Neural progenitor cell (in vitro differentiated cells): ENCODE measurements around the gene GFOD2. TPM values are rescaled to one million over a fixed set of nuclear protein-coding genes. Genes with fewer than 3 reads are reported as not detected.

Experiments used
- DNase-seq: peaks from one replicate; pipeline ENCODE4 v3.0.0-alpha.2; 2016; ENCODE audit warnings: low spot score
- H2AFZ ChIP-seq: fragments of 200-600 bp; sonication (generic); replicated peaks from 2 replicates; pipeline ENCODE4 v1.6.1; 2016; ENCODE audit warnings: antibody characterized with exemption
- H3F3A ChIP-seq: fragments of 200-600 bp; sonication (generic); 2 replicates; pipeline ENCODE4 v1.6.1; 2016; ENCODE audit warnings: antibody characterized with exemption, low read depth
- H3K27ac ChIP-seq: fragments of 200-600 bp; sonication (generic); 2 replicates; pipeline ENCODE4 v1.5.1; 2016; ENCODE audit warnings: mild to moderate bottlenecking
- H3K27me3 ChIP-seq: fragments of 200-600 bp; sonication (generic); 2 replicates; pipeline ENCODE4 v1.6.1; 2016; ENCODE audit warnings: mild to moderate bottlenecking, moderate library complexity
- H3K36me3 ChIP-seq: fragments of 200-600 bp; sonication (generic); 2 replicates; pipeline ENCODE4 v1.5.1; 2016
- H3K4me1 ChIP-seq: fragments of 200-600 bp; sonication (generic); 2 replicates; pipeline ENCODE4 v1.6.1; 2016; ENCODE audit warnings: mixed run types
- H3K4me2 ChIP-seq: fragments of 200-600 bp; sonication (generic); 2 replicates; pipeline ENCODE4 v1.6.1; 2016
- H3K4me3 ChIP-seq: fragments of 200-600 bp; sonication (generic); 2 replicates; pipeline ENCODE4 v1.5.1; 2016
- H3K79me2 ChIP-seq: fragments of 200-600 bp; sonication (generic); 2 replicates; pipeline ENCODE4 v1.6.1; 2016; ENCODE audit warnings: low read depth
- H3K9ac ChIP-seq: fragments of 200-600 bp; sonication (generic); 2 replicates; pipeline ENCODE4 v1.6.1; 2016
- H3K9me3 ChIP-seq: fragments of 200-600 bp; sonication (generic); 2 replicates; pipeline ENCODE4 v1.5.1; 2016; ENCODE audit warnings: low read depth
- H4K20me1 ChIP-seq: fragments of 200-600 bp; sonication (generic); 2 replicates; pipeline ENCODE4 v1.6.1; 2016; ENCODE audit warnings: low read depth
- H3K27ac Mint-ChIP-seq: 3 replicates; pipeline ENCODE4 v1.8.0; 2021; ENCODE audit warnings: mixed read lengths
- H3K27me3 Mint-ChIP-seq: 2 replicates; pipeline ENCODE4 v1.8.0; 2022; ENCODE audit warnings: low read depth, mild to moderate bottlenecking, inconsistent platforms, moderate library complexity, mixed read lengths; ENCODE audit not compliant: insufficient read depth
- H3K36me3 Mint-ChIP-seq: 3 replicates; pipeline ENCODE4 v1.8.0; 2021; ENCODE audit warnings: mixed read lengths
- H3K4me1 Mint-ChIP-seq: 3 replicates; pipeline ENCODE4 v1.8.0; 2021; ENCODE audit warnings: mixed read lengths
- H3K4me3 Mint-ChIP-seq: 3 replicates; pipeline ENCODE4 v1.8.0; 2021; ENCODE audit warnings: mild to moderate bottlenecking, moderate library complexity, mixed read lengths
- H3K9me3 Mint-ChIP-seq: 3 replicates; pipeline ENCODE4 v1.8.0; 2020; ENCODE audit warnings: mixed read lengths
- EZH2 ChIP-seq: fragments of 200-600 bp; sonication (generic); IDR thresholded peaks from 2 replicates; pipeline ENCODE4 v1.6.1; 2017; ENCODE audit warnings: antibody characterized with exemption, mild to moderate bottlenecking, moderate library complexity
- EZH2phosphoT487 ChIP-seq: fragments of 200-600 bp; sonication (generic); IDR thresholded peaks from 2 replicates; pipeline ENCODE4 v1.6.1; 2017; ENCODE audit warnings: antibody characterized with exemption
- total RNA-seq: library from RNA; depleted of rRNA; stranded (reverse); fragments of >200 nt; gene quantifications from 2 replicates; pipeline ENCODE4 v1.2.3, GENCODE V29; 2015; ENCODE audit warnings: low replicate concordance
- TF ChIP-seq, protein P1 (sequence below): fragments of 200-600 bp; sonication (generic); IDR thresholded peaks from 2 replicates; pipeline ENCODE4 v1.5.1; 2017; ENCODE audit warnings: antibody characterized with exemption, mild to moderate bottlenecking

The GFOD2 gene
- total RNA-seq, 1 donor from 2014 or later: 13.2 TPM

DNA sequence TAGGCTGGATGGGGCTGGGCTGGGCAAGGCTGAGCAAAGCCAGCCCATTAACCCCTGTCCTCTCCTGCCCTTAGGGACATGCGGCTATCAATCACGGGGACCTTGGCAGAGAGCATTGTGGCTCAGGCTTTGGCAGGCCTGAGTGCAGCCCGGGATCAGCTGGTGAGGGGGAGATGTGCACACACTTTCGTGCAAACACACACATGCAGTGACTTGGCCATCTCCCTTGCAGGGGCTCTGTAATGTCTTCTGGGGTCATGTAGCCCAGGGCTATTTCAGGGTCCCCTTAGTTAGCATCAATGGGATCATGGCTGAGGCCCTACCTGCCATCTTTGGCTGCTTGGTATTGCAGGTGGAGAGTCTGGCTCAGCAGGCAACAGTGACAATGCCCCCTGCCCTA is 67.3 kb downstream of the GFOD2 start:
- DNase-seq: no peak
- Histone ChIP-seq H3F3A (peaks cover 8% of the 10 kb centered on the region), H2AFZ (no peak overlapping the region)

GRCh38 chr16:67651039-67651438 is 68.1 kb downstream of the GFOD2 start:
- DNase-seq: no peak
- Histone ChIP-seq H2AFZ (no peak overlapping the region), H3K27ac (no peak overlapping the region), H3K4me2 (no peak overlapping the region), H3K4me3 (no peak overlapping the region), H4K20me1 (peaks cover 51% of the 10 kb centered on the region), H3K4me1 (peaks cover 7% of the 10 kb centered on the region), H3K36me3 (no peaks in the 10 kb centered on the region), H3F3A (peaks cover 8% of the 10 kb centered on the region), H3K9me3 (no peaks in the 10 kb centered on the region), H3K9ac (no peak overlapping the region), H3K27me3 (peaks cover 52% of the 10 kb centered on the region), H3K79me2 (no peaks in the 10 kb centered on the region)
- no peaks in the 10 kb centered on the region for H3K9me3 Mint-ChIP-seq
- TF ChIP-seq EZH2phosphoT487 (no peak), EZH2 (no peak)
- TF ChIP-seq, protein P1, sequence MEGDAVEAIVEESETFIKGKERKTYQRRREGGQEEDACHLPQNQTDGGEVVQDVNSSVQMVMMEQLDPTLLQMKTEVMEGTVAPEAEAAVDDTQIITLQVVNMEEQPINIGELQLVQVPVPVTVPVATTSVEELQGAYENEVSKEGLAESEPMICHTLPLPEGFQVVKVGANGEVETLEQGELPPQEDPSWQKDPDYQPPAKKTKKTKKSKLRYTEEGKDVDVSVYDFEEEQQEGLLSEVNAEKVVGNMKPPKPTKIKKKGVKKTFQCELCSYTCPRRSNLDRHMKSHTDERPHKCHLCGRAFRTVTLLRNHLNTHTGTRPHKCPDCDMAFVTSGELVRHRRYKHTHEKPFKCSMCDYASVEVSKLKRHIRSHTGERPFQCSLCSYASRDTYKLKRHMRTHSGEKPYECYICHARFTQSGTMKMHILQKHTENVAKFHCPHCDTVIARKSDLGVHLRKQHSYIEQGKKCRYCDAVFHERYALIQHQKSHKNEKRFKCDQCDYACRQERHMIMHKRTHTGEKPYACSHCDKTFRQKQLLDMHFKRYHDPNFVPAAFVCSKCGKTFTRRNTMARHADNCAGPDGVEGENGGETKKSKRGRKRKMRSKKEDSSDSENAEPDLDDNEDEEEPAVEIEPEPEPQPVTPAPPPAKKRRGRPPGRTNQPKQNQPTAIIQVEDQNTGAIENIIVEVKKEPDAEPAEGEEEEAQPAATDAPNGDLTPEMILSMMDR: no peak
- H3K27me3 Mint-ChIP-seq: peaks cover 37% of the 10 kb centered on the region
- H3K27ac Mint-ChIP-seq: no peak overlapping the region
- H3K36me3 Mint-ChIP-seq: no peaks in the 10 kb centered on the region
- peaks cover 10% of the 10 kb centered on the region for H3K4me1 Mint-ChIP-seq
- H3K4me3 Mint-ChIP-seq: no peak overlapping the region

More for the DNA sequence above, 67.3 kb downstream of the GFOD2 start:
- Histone ChIP-seq H3K27me3 (peaks cover 51% of the 10 kb centered on the region), H3K4me2 (no peak overlapping the region), H3K4me1 (peaks cover 7% of the 10 kb centered on the region), H3K27ac (no peak overlapping the region), H4K20me1 (peaks cover 57% of the 10 kb centered on the region), H3K79me2 (no peaks in the 10 kb centered on the region), H3K4me3 (no peak overlapping the region), H3K9ac (no peak overlapping the region), H3K9me3 (no peaks in the 10 kb centered on the region), H3K36me3 (no peaks in the 10 kb centered on the region)
- H3K4me1 Mint-ChIP-seq: peaks cover 10% of the 10 kb centered on the region
- H3K27ac Mint-ChIP-seq: no peak overlapping the region
- H3K36me3 Mint-ChIP-seq: no peaks in the 10 kb centered on the region
- H3K9me3 Mint-ChIP-seq: no peaks in the 10 kb centered on the region
- peaks cover 37% of the 10 kb centered on the region for H3K27me3 Mint-ChIP-seq
- TF ChIP-seq, protein P1: no peak
- no peak for TF ChIP-seq EZH2phosphoT487
- no peak for TF ChIP-seq EZH2
- H3K4me3 Mint-ChIP-seq: peak overlapping the region; percentile 82

- H4K20me1 ChIP-seq: peaks cover 44% of the 10 kb centered on the region
- H3K9me3 ChIP-seq: no peaks in the 10 kb centered on the region
- TF ChIP-seq EZH2: no peak
- no peak for TF ChIP-seq EZH2phosphoT487
- TF ChIP-seq, protein P1: no peak
- H3K79me2 ChIP-seq: no peaks in the 10 kb centered on the region
- H3K9me3 Mint-ChIP-seq: no peaks in the 10 kb centered on the region
- H3K4me3 ChIP-seq: no peak overlapping the region
- H3K9ac ChIP-seq: no peak overlapping the region
- H3K4me1 Mint-ChIP-seq: peaks cover 10% of the 10 kb centered on the region
- H3K36me3 ChIP-seq: no peaks in the 10 kb centered on the region
- H3K27ac Mint-ChIP-seq: no peak overlapping the region
- H3K4me3 Mint-ChIP-seq: no peak overlapping the region
- peaks cover 7% of the 10 kb centered on the region for H3K4me1 ChIP-seq
- H3F3A ChIP-seq: peaks cover 8% of the 10 kb centered on the region
- H3K27me3 ChIP-seq: peaks cover 59% of the 10 kb centered on the region
- no peaks in the 10 kb centered on the region for H3K36me3 Mint-ChIP-seq
- no peak for DNase-seq
- H3K4me2 ChIP-seq: no peak overlapping the region
- no peak overlapping the region for H3K27ac ChIP-seq
- peaks cover 28% of the 10 kb centered on the region for H3K27me3 Mint-ChIP-seq
- no peak overlapping the region for H2AFZ ChIP-seq
Measured at GRCh38 chr16:67650023-67650422, 69.1 kb downstream of the GFOD2 start.
